ENCODE results near the gene MEPE.

Gene MEPE

DNA sequence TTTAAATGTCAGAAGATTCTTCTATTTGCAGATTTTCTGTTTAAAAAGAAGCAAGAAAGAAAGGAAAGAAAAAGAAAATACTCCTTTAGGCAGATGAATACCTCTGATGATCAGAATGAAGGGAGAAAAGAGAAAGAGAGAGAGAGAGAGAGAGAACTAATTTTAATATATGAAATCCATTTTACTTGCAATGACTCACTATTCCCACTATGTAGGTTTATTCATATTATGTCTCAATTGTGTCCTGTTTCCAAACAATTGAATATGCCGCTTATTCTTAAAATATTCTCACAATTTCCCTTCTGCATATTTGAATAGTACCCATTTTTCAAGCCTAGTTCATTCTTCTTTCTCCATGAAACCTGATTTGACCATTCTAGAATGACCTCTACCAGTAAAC lies 11.7 kb downstream of the MEPE start:
- H3K27me3 Mint-ChIP-seq (ENCODE audit: low read depth), result peaks cover 19% of the 10 kb centered on the region
- no peaks in the 10 kb centered on the region for H3K36me3 Mint-ChIP-seq (ENCODE audit: low read depth)
- no peaks in the 10 kb centered on the region for H3K9me3 Mint-ChIP-seq
- TF ChIP-seq, protein P1, sequence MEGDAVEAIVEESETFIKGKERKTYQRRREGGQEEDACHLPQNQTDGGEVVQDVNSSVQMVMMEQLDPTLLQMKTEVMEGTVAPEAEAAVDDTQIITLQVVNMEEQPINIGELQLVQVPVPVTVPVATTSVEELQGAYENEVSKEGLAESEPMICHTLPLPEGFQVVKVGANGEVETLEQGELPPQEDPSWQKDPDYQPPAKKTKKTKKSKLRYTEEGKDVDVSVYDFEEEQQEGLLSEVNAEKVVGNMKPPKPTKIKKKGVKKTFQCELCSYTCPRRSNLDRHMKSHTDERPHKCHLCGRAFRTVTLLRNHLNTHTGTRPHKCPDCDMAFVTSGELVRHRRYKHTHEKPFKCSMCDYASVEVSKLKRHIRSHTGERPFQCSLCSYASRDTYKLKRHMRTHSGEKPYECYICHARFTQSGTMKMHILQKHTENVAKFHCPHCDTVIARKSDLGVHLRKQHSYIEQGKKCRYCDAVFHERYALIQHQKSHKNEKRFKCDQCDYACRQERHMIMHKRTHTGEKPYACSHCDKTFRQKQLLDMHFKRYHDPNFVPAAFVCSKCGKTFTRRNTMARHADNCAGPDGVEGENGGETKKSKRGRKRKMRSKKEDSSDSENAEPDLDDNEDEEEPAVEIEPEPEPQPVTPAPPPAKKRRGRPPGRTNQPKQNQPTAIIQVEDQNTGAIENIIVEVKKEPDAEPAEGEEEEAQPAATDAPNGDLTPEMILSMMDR (IDR thresholded peaks at IDR 0.05; ENCODE audit: unreplicated experiment in 3 of 3), result no peak
- no peaks in the 10 kb centered on the region for H3K4me1 Mint-ChIP-seq
- H3K4me3 Mint-ChIP-seq, result no peak overlapping the region
- no peak overlapping the region for H3K27ac Mint-ChIP-seq

GRCh38 chr4:87846226-87846625 lies 13.5 kb downstream of the MEPE start:
- Mint-ChIP-seq H3K9me3 (no peaks in the 10 kb centered on the region), H3K4me1 (no peaks in the 10 kb centered on the region), H3K4me3 (no peak overlapping the region), H3K36me3 (ENCODE audit: low read depth) (no peaks in the 10 kb centered on the region), H3K27ac (no peak overlapping the region), H3K27me3 (ENCODE audit: low read depth) (peaks cover 19% of the 10 kb centered on the region)
- TF ChIP-seq, protein P1 (IDR thresholded peaks at IDR 0.05; ENCODE audit: unreplicated experiment in 3 of 3), result no peak

DNA sequence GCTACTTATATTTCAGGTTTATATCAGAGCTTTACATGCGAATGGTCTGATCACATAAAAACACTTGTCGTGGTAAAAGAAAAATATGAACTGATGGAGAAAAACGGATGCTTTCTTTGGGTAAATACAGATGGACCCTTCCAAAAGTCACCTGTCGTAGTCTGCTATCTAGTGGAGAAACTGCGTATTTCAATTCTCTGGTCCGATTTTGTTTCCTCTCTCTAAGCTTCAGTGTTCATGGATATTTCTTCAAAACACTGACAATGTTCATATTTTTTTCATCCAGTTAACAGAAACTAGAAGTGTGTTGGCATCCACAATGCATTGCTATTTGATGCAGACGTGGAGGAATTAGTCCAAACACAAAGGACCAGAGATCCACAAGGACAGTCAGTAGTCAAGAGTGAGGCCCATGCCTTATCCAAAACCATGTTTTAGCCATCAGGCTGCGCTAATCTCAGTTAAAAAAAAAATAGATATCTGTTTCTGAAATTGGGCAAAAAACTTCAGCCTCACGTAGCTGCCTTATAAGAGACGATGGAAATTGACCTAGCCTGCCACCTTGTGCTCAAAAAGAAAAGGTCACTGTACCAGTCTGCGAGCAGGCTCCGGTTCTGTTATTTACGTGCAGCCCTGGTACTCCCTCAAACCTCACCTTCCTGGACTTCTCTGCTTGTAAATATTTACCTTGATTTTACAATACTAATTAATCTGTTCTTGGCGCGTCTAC lies 16.0 kb downstream of the MEPE start:
- TF ChIP-seq, protein P1 (IDR thresholded peaks at IDR 0.05; ENCODE audit: unreplicated experiment in 3 of 3), result peak; percentile 53 to 65 (median 63)
- H3K27ac Mint-ChIP-seq, result no peak overlapping the region
- H3K27me3 Mint-ChIP-seq (ENCODE audit: low read depth), result peaks cover 13% of the 10 kb centered on the region
- H3K36me3 Mint-ChIP-seq (ENCODE audit: low read depth), result no peaks in the 10 kb centered on the region
- H3K9me3 Mint-ChIP-seq, result no peaks in the 10 kb centered on the region
- peak overlapping the region in 1 of 3 experiments; percentile 42 for H3K4me3 Mint-ChIP-seq
- H3K4me1 Mint-ChIP-seq, result no peaks in the 10 kb centered on the region

- no peaks in the 10 kb centered on the region for H3K36me3 Mint-ChIP-seq (ENCODE audit: low read depth)
- no peaks in the 10 kb centered on the region for H3K4me1 Mint-ChIP-seq
- H3K9me3 Mint-ChIP-seq, result no peaks in the 10 kb centered on the region
- no peak overlapping the region for H3K27ac Mint-ChIP-seq
- H3K4me3 Mint-ChIP-seq, result no peak overlapping the region
- peaks cover 13% of the 10 kb centered on the region for H3K27me3 Mint-ChIP-seq (ENCODE audit: low read depth)
- TF ChIP-seq, protein P1 (IDR thresholded peaks at IDR 0.05; ENCODE audit: unreplicated experiment in 3 of 3), result no peak
These were observed 16.8 kb downstream of the MEPE start for GRCh38 chr4:87849612-87850011.

DNA sequence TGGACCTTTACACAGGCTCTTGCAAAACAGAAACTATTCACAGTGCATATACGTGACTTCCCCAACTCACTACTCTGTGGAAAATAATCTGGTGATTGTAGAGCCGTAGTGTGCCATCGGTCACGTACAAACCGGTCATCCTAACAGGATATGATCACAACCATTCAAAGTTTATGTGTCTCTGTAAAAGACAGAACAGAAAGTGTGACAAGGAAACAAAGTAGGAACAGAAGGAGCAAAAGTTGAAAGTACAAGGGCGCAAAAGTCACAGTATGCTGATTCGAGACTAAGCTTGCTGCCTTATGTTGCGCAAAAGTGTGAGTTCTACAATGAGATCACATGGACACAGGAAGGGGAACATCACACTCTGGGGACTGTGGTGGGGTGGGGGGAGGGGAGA lies 18.6 kb downstream of the MEPE start:
- no peak overlapping the region for H3K27ac Mint-ChIP-seq
- peaks cover 5% of the 10 kb centered on the region for H3K27me3 Mint-ChIP-seq (ENCODE audit: low read depth)
- TF ChIP-seq, protein P1 (IDR thresholded peaks at IDR 0.05; ENCODE audit: unreplicated experiment in 3 of 3), result no peak
- no peak overlapping the region for H3K4me3 Mint-ChIP-seq
- H3K36me3 Mint-ChIP-seq (ENCODE audit: low read depth), result no peaks in the 10 kb centered on the region
- H3K9me3 Mint-ChIP-seq, result no peaks in the 10 kb centered on the region
- H3K4me1 Mint-ChIP-seq, result no peaks in the 10 kb centered on the region

- H3K4me3 Mint-ChIP-seq, result no peak overlapping the region
- no peaks in the 10 kb centered on the region for H3K9me3 Mint-ChIP-seq
- TF ChIP-seq, protein P1 (IDR thresholded peaks at IDR 0.05; ENCODE audit: unreplicated experiment in 3 of 3), result no peak
- no peaks in the 10 kb centered on the region for H3K4me1 Mint-ChIP-seq
- H3K36me3 Mint-ChIP-seq (ENCODE audit: low read depth), result no peaks in the 10 kb centered on the region
- no peak overlapping the region for H3K27ac Mint-ChIP-seq
- H3K27me3 Mint-ChIP-seq (ENCODE audit: low read depth), result peaks cover 4% of the 10 kb centered on the region
These were observed 19.2 kb downstream of the MEPE start for GRCh38 chr4:87851953-87852352.

Data from nephron (organoid).